Lung microvascular endothelial cell (primary cell): Measurements from ENCODE around the gene GRID2IP. TPM values are rescaled to one million over a fixed set of nuclear protein-coding genes. Genes with fewer than 3 reads are reported as not detected.
"Not testable (repeated sequence)": the region's sequence is repeated elsewhere in the genome, so short reads cannot be mapped to it uniquely, and the experiment has no call there.

Experiments used
- DNase-seq, 2 donors: peaks; one replicate each; pipeline versions ENCODE4 v3.0.0 to v3.0.0-alpha.2; 2010; ENCODE audit warnings: low read depth in 2 of 2
- total RNA-seq: library from RNA; depleted of rRNA; stranded (reverse); fragments of >200 nt; gene quantifications from 2 replicates; pipeline ENCODE4 v1.2.1, GENCODE V29; 2014

GRID2IP gene
- total RNA-seq, result under 0.01 TPM in 2 replicates

DNA sequence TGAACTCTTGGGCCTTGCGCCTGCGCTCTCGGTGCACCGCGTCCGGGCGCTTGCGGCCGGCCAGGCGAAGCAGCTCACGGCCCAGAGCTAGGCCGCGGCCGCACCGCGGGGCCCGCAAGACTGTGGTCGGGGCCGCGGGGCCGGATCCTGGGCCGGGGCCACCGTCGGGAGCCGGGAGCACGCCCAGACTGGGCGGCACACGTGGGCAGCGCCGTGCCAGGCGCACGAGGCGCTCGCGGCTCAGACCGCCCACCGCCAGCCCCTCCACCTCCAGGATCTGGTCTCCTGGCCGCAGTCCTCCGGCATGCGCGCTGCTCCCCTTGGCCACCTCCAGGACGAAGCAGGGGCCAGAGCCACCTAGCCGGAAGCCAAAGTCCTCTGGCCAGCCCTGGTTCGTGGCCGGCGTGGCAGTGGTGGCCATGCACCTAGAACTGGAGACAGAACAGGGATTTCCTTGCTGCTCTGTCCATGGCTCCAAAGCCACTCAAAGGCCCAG lies at the start of gene GRID2IP:
Gene GRID2IP (minus strand): TSS at position 446 of the 496 bp plus-strand sequence. CDS start 25 bp downstream, at position 421.
- no peak for DNase-seq

- DNase-seq, result no peak
Measured at GRCh38 chr7:6600093-6600492, 48.8 kb upstream of the GRID2IP start.

DNA sequence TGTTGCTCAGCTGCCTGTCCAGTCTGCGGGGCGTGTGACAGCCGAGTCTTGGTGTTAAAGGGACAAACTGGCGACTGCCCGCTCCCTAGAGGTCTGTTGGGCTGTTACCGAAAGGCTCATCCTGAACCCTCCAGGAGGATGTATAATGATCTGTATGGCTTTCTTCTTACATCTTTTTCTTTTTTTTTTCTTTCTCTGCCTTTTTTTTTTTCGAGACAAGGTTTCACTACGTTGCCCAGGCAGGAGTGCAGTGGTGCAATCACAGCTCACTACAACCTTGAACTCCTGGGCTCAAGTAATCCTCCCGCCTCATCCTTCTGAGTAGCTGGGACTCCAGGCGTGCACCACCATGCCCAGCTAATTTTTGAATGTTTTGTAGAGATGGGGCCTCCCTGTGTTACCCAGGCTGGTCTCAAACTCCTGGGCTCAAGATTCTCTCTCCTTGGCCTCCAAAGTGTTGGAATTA lies 39.4 kb upstream of the GRID2IP start:
- DNase-seq, result no peak

DNA sequence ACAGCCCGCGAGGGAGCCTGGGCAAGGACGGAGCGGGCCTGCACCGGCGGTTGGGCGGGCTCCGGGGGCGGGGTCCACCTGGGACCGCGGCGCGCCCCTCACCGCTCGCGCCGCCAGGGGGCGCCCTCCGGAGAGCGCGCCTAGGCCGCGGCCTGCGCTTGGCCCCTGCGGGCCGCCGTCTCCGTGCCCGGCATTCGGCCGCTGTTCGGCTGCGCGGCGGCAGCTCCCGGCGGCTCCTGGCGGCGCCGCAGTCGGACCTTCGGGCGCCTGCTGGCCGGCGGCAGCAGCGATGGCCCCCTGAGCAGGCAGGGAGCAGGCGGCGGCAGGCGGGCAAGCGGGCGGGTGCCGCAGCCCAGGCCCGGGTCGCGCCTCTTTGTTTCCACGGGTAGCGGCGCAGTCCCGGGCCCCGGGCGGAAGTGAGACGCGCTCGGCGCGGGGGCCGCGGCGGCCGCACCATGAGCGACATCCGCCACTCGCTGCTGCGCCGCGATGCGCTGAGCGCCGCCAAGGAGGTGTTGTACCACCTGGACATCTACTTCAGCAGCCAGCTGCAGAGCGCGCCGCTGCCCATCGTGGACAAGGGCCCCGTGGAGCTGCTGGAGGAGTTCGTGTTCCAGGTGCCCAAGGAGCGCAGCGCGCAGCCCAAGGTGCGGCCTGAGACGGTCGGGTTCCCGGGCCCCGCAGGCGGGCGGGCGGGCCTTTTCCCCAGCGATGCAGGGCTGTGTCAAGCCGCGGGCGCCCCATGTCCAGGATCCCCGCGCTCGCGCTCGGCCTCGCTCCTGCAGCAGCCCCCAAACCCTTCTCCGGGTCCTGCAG lies 38.8 kb upstream of the GRID2IP start, which contains the start of gene INTS15:
Gene INTS15 (plus strand): TSS at position 193 of the 816 bp plus-strand sequence. CDS start 263 bp downstream, at position 456.
- peak; percentile 83 to 90 for DNase-seq

GRCh38 chr7:6589151-6589828 lies 38.0 kb upstream of the GRID2IP start:
- DNase-seq, result no peak

GRCh38 chr7:6588566-6588965 lies 37.3 kb upstream of the GRID2IP start:
- no peak for DNase-seq

DNA sequence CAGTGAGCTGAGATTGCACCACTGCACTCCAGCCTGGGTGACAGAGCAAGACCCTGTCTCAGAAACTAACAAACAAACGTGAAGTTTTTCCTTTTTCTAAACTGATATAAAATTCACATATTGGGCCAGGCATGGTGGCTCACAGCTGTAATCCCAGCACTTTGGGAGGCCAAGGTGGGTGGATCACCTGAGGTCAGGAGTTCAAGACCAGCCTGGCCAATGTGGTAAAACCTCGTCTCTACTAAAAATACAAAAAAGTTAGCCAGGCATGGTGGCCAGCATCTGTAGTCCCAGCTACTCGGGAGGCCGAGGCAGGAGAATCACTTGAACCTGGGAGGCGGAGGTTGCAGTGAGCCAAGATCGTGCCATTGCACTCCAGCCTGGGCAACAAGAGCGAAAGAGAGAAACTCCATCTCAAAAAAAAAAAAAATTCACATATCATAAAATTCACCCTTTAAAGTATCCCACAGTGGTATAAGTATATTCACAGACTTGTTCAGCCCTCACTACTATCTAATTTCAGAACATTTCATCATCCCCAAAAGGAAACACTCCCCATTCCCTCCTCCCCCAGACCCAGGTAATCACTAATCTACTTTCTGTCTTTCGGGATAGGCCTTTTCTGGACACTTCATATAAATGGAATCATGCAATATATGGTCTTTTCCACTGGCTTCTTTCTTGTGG lies 34.6 kb upstream of the GRID2IP start:
- DNase-seq, result not testable (repeated sequence)

GRCh38 chr7:6579446-6579845 lies 28.2 kb upstream of the GRID2IP start:
- DNase-seq, result peak in 1 of 2 donors; percentile 36

GRCh38 chr7:6578114-6579084 lies 27.1 kb upstream of the GRID2IP start:
- no peak for DNase-seq

DNA sequence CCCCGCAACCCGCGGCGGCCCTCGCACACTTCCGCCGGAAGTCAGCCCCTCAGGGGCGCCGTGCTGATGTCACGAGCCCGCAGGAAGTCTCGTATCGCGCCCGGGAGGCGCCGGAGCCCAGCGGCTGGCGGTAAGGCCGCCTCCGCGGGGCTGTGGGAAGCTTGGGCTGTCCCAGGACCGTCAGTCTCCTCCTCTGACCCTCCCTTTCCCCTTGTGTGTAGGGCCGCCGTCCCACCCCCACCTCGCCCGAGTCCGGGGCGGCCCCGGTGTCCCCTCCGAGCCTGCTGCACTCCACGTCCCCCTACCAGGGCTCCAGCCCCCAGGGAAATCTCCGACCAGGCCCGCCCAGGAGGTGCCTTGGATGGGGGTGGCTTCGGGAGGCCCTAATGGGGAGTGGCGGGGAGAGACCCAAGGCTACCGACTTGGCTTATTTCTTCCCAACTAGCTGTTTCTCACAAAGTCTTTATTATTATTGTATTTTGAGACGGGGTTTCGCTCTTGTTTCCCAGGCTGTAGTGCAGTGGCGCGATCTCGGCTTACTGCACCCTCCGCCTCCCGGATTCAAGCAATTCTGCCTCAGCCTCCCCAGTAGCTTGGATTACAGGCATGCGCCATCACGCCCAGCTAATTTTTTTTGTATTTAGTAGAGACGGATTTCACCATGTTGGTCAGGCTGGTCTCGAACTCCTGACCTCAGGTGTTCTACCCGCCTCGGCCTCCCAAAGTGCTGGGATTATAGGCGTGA lies 26.3 kb upstream of the GRID2IP start, which contains the start of gene ZDHHC4:
Gene ZDHHC4 (plus strand): TSS at position 86 of the 745 bp plus-strand sequence. CDS start 3,108 bp downstream, outside the sequence.
- DNase-seq, result peak; percentile 84 to 90

- not testable (repeated sequence) for DNase-seq
Measured at GRCh38 chr7:6576867-6577368, 25.7 kb upstream of the GRID2IP start.

- no peak for DNase-seq
Measured at GRCh38 chr7:6576024-6576866, 25.0 kb upstream of the GRID2IP start.

- DNase-seq, result no peak
Measured at GRCh38 chr7:6575281-6576023, 24.2 kb upstream of the GRID2IP start.

DNA sequence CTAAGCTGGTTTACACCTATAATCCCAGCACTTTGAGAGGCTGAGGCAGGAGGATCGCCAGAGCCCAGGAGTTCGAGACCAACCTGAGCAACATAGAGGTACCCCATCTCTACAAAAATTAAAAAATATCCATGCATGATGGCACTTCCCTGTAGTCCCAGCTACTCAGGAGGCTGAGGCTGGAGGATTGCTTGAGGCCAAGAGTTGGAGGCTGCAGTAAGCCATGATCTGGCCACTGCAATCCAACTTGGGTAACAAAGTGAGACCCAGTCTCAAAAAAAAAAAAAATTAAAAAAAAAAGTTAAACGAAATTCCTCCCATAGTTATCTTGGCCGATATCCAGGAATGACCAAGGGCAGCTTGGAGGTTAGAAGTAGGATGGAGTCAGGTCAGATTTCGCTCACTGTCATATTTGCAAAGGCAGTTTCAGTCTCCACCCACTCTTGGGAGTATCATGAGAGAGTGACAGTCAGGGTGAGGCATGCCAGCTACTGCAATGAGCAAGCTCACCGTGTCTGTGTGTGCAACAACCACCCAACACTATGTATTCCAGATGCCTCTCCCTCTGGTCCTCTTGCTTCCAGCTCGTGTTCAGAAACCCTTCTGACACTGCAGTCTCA lies 20.0 kb upstream of the GRID2IP start:
- no peak for DNase-seq

GRCh38 chr7:6567886-6568285 lies 16.6 kb upstream of the GRID2IP start:
- no peak for DNase-seq

GRCh38 chr7:6565655-6566054 lies 14.4 kb upstream of the GRID2IP start:
- DNase-seq, result no peak
